SIG-M5 treated with dmso at 0.1 percent for 504 hours (cell line): ENCODE results near the gene MYH11.
A peak's percentile ranks its signal among the peaks of the same experiment; 100 is the strongest.
"Not testable (repeated sequence)": the region's sequence is repeated elsewhere in the genome, so short reads cannot be mapped to it uniquely, and the experiment has no call there.

ENCODE experiments used
- DNase-seq: peaks from one replicate; lab custom pipeline; 2025; ENCODE audit not compliant: unreplicated experiment; lab: John Stamatoyannopoulos, UW

MYH11 gene

GRCh38 chr16:15811481-15812400 lies 45.1 kb downstream of the MYH11 start:
- DNase-seq, result peak; percentile 62

DNA sequence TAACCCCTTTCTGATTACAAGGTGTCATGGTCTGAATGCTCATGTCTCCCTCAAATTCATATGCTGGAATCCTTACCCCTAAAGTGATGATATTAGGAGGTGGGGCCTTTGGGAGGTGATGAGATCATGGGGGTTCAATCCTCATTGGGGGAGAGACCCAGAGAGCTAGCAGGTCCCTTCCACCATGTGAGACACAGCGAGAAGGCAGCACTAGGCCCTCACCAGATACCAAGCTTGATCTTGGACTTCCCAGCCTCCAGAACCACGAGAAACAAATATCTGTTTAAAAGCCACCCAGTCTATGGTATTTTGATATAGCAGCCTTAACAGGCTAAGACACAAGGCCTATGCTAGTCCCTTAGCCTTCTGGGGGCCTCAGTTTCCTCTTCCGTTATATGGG lies 45.9 kb downstream of the MYH11 start:
- DNase-seq, result no peak

DNA sequence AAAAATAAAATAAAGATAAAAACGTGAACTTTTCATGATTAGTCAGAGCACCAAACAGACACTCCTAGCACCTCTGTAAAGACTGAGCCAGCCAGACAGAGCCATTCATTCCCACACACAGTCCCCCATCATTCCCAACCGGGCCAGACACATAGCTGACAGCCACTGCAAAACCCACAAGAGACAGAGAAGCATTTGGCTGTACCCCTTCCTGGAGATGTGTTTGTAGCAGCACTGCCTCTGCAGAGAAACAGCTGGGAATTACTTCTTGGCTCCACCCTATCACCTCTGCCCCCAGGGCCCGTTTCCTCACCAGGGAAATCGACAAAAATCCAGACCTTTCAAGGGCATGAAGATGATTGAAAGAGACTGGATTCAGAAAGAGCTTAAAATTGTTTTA lies 46.4 kb downstream of the MYH11 start:
- DNase-seq, result no peak

- DNase-seq, result not testable (repeated sequence)
Measured at GRCh38 chr16:15809297-15809696, 47.5 kb downstream of the MYH11 start.

DNA sequence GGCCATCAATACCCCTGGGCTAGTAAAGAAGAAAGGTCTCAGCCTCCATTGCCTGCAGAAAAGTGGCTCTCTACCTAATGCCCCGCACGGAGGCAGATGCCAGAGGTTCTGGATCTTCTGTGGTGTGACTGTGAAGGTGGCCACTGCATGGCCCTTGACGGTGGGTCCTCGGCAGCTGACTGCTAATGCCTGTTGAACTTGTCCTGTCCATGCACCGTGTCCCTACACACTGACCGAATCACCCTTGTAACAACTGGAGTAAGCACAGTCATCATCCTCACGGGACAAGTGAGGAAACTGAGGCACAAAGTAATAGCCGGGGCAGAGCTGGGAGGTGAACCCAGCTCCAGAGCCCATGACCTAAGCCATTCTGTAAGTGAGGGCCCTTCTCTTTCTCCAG lies 48.8 kb downstream of the MYH11 start:
- DNase-seq, result no peak

DNA sequence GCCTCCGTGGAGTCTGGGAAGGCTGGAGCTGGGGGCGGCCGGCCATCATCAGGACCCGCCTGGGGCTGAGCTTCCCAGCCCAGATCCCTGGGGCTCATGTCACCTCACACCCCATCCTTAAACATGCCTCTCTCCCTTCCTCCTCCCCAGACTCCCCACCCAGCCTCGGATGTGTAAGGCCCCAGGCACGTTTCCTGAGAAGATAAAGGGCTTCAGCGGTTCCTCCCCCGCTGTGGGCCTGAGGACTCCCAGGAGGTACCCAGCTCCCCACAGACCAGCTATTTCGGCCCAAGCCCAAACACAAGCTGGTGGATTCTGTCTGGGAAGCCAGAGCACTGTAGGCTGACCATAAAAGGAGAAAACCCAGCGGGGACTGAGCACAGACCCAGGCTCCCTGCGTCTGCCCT lies 49.2 kb downstream of the MYH11 start:
- no peak for DNase-seq

DNA sequence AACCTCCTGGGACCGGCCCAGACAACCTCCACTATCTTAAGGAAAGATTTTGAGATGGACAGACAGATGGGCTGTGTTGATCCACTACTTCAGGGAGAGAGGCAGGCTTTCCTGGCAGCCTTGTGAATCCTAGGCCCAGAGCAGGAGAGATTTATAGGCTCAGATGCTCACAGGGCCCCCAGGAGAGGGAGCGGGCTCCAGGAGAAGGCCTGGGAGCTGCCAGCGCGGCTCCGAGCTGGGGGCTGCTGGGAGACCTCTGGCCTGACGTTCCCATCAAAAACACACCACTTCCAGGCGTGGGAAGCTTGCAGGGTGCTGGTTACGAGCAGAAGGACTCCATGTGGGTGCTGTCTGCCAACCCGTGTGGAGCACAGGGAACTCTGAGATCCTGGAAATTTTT lies 53.2 kb downstream of the MYH11 start:
- DNase-seq, result no peak

DNA sequence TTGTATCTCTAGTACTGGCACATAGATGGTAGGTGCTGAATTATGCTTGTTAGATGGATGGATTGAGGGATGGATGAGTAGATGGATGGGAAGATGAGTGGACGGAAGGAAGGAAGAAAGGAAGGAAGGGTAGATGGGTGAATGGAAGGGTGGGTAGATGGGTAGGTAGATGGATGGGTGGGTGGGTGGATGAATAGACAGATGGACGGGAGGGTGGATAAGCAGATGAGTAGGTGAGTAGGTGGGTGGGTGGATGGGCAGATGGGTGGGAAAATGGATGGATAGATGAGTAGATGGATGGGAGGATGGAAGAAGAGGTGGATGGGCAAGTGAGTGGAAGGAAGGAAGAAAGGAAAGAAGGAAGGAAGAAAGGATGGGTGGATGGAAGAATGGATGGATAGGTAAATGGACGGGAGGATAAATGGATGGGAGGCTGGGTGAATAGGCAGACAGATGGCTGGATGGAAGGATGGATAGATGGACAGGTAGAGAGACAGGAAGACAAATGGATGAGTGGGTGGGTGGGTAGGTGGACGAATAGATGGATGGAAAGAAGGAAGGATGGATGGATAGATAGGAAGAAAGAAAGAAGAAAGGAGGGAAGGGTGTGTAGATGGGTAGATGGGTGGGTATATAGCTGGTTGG lies 56.9 kb downstream of the MYH11 start:
- DNase-seq, result no peak

DNA sequence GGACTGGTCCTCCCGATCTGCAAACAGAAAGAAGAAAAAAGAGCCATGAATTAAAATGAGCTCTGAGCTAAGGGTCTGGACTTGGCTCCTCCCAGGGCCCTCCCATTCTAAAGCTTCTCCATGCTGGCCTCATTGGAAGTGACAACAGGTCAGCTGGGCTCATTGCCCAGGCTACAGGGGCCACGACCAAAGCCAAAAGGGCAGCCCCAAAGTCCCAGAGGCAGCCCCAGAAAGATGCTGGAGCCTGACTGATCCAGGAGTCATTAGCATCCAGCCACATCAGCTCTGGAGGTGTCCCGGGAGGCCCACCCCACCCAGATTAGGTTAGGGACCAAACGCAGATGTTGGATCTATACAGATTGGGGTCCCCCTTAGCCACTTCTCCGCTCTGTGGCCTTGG lies 58.2 kb downstream of the MYH11 start:
- DNase-seq, result no peak

- DNase-seq, result no peak
Measured at GRCh38 chr16:15796885-15797284, 59.9 kb downstream of the MYH11 start.

DNA sequence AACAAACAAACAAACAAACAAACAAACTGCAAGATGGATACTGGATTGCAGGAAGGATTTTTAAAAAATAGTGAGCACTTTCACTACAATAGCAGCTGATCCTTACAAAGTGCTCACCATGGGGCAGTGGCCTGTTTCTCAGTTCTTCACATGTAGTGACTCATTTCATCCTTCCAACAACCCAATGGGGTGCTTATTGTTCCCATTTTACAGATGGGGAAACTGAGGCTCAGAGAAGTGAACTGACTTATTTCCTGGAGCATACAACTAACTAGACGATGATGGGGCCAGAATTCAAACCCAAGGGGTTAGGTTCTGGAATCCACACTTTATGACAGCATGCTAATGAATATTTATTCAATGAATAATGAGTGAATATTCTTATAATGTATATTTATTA lies 61.2 kb downstream of the MYH11 start:
- DNase-seq, result no peak

DNA sequence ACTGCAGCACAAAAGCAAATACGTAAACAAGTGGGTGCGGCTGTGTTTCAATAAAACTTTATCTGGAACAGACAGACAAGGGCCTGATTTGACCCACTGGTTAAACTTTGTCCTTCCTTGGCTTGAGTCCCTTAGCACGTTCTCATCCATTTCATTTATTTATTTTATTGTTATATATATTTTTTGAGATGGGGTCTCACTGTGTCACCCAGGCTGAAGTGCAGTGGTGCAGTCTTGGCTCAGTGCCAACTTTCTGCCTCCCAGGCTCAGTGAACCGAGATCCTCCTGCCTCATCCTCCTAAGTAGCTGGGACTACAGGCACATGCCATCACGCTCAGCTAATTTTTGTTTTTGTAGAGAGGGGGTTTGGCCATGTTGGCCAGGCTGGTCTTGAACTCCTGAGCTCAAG lies 64.3 kb downstream of the MYH11 start:
- no peak for DNase-seq

DNA sequence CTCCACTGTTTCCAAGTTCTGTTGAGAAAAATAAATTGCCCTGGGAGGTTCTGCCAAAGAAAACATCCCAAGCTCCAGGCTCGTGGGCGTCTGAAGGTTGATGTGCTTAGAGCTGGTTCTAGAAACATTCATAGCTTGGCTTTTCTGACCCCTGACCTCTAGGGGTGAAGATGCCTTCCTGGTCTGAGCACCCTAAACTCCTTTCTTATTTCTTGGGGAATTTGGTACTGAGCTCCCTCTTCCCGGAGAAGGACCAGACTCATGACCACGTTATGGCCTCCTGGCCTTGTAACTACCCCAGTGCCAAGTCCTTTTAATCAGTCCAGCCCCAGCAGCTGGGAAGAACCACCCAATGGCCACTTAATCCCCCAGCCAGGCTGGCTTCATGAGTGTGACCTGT lies 66.4 kb downstream of the MYH11 start:
- no peak for DNase-seq

GRCh38 chr16:15789816-15790215 lies 67.0 kb downstream of the MYH11 start:
- DNase-seq, result not testable (repeated sequence)

DNA sequence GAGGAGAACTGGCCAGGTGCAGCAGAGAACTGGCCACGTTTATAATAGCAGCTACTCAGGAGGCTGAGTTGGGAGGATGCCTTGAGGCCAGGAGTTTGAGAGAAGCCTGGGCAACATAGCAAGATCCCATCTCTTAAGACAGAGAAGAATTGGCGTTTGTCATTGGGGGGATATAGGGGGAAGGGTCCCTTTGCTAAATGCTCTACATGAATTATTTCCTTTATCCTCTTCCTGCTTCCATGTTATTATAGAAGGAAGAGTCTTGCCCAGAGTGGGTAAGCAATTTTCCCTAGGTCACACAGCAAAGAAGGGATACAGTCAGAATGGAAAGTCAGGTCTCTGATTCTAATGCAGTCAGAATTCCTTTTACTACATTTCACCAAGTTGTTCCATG lies 68.0 kb downstream of the MYH11 start:
- DNase-seq, result no peak

- DNase-seq, result no peak
Measured at GRCh38 chr16:15786501-15786900, 70.3 kb downstream of the MYH11 start.

GRCh38 chr16:15785386-15786059 lies 71.3 kb downstream of the MYH11 start:
- no peak for DNase-seq

DNA sequence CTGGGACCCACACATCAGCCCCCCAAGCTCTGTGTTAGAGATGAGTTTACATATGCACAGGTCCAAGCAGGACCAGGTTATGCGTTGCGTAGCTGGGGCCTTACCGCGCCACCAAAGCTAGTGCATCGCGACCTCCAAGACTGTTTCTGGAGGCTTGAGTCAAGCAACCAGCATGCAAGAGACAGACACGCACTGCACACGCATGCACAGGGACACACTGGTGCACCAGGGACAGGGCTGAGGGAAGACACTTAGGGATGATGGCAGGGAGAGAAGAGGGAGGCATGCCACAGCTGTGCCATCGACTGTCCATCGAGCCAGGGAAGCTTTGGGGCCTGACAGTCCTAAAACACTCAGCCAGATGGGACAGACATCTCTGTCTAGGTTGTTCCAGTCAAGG lies 72.8 kb downstream of the MYH11 start:
- no peak for DNase-seq

DNA sequence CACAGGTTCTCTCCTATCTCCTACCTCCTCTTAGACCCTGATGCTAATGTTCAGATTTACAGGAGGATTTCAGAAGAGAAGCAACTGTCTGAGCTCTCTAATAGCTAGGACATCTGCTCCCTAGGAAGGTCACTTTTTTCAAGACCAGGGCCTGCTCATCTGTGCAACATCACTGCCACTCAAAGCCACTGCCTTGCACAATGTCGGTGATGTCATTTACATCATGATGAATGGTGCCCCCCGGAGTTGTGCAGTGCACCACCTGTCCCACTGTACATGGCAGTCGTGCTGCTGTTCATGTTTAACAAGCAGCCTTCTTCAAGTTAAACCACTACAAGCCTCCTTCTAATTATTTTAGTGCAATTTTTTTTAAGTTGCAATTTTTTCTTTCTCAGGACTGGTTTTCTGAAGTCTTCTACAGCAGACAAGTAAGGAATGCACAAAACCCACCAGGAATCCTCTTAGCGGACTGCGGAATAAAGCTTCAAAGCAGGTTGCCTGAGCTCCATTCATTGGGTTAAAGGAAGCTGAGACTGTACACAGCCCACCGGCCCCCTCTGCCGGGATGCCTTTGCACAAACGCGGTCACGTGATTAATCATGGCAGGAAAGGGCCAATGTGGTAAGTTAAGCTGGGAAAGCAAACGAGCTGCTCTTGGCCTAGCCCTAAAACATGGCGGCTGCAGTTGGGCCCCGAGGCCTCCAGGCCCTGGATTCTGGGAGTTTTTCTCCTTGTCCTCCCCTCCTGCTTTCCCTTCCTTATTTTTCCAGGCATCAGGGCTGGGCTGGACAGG lies 74.1 kb downstream of the MYH11 start:
- DNase-seq, result no peak

- no peak for DNase-seq
Measured at GRCh38 chr16:15781650-15782049, 75.2 kb downstream of the MYH11 start.

- no peak for DNase-seq
Measured at GRCh38 chr16:15780805-15781204, 76.0 kb downstream of the MYH11 start.
